Liver (tissue), 3 donors: ENCODE measurements around the gene WNK2.

ENCODE experiments used
- ATF3 ChIP-seq: IDR thresholded peaks from 2 replicates; pipeline ENCODE4 v1.6.1; 2016; ENCODE audit warnings: antibody characterized with exemption
- CTCF ChIP-seq: fragments of 150-350 bp; IDR thresholded peaks from 2 replicates; pipeline ENCODE4 v1.5.1; 2017; ENCODE audit warnings: improper control_type of control experiment, low read depth, low read length; ENCODE audit not compliant: missing input control
- EGR1 ChIP-seq, 2 donors: IDR thresholded peaks; 2 replicates each; pipeline ENCODE4 v1.6.1; 2016 to 2018; ENCODE audit warnings: antibody characterized with exemption in 2 of 2, low read depth in 2 of 2
- FOXA1 ChIP-seq: IDR thresholded peaks from 2 replicates; pipeline ENCODE4 v1.6.1; 2016; ENCODE audit warnings: antibody characterized with exemption
- FOXA2 ChIP-seq: IDR thresholded peaks from 2 replicates; pipeline ENCODE4 v1.6.1; 2016; ENCODE audit warnings: antibody characterized with exemption
- GABPA ChIP-seq, 2 donors: IDR thresholded peaks in 1 of 2; conservative IDR thresholded peaks in 1 of 2; 2 replicates each; pipeline ENCODE4 v1.6.1; 2016; ENCODE audit warnings: antibody characterized with exemption in 2 of 2, mild to moderate bottlenecking in 1 of 2, moderate library complexity in 1 of 2
- JUND ChIP-seq, 2 donors: IDR thresholded peaks; 2 replicates each; pipeline ENCODE4 v1.6.1; 2016; ENCODE audit warnings: antibody characterized with exemption in 2 of 2
- MAX ChIP-seq: IDR thresholded peaks from 2 replicates; pipeline ENCODE4 v1.6.1; 2016; ENCODE audit warnings: antibody characterized with exemption
- NR2F2 ChIP-seq: IDR thresholded peaks from 2 replicates; pipeline ENCODE4 v1.6.1; 2016; ENCODE audit warnings: antibody characterized with exemption
- RAD21 ChIP-seq, 2 donors: IDR thresholded peaks; 2 replicates each; pipeline ENCODE4 v1.6.1; 2016; ENCODE audit warnings: antibody characterized with exemption in 2 of 2, mild to moderate bottlenecking in 2 of 2
- SP1 ChIP-seq: IDR thresholded peaks from 2 replicates; pipeline ENCODE4 v1.6.1; 2018; ENCODE audit warnings: antibody characterized with exemption, mild to moderate bottlenecking
- TAF1 ChIP-seq: conservative IDR thresholded peaks from 2 replicates; pipeline ENCODE4 v1.6.1; 2016; ENCODE audit warnings: antibody characterized with exemption, mild to moderate bottlenecking
- YY1 ChIP-seq: IDR thresholded peaks from 2 replicates; pipeline ENCODE4 v1.6.1; 2016; ENCODE audit warnings: antibody characterized with exemption, mild to moderate bottlenecking
- donor health status: healthy.
- donor health status: healthy.

- TF ChIP-seq CTCF (peak; percentile 37), MAX (no peak), SP1 (no peak), YY1 (no peak), NR2F2 (no peak), GABPA (IDR thresholded peaks at IDR 0.05 in 1 of 2, conservative IDR thresholded peaks at IDR 0.05 in 1 of 2) (no peak), TAF1 (no peak), JUND (IDR thresholded peaks at IDR 0.05) (no peak), ATF3 (no peak), RAD21 (IDR thresholded peaks at IDR 0.05) (peak in 1 of 2 donors; percentile 44), FOXA2 (no peak), EGR1 (IDR thresholded peaks at IDR 0.05; ENCODE audit: low read depth in 2 of 2) (no peak), FOXA1 (no peak)
Observed at GRCh38 chr9:93154293-93154903, 29.5 kb upstream of the WNK2 start.
